Lung microvascular endothelial cell (primary cell): ENCODE measurements around the gene GALM. TPM values are rescaled to one million over a fixed set of nuclear protein-coding genes. Genes with fewer than 3 reads are reported as not detected.

Experiments
- DNase-seq, 2 donors: peaks; one replicate each; pipeline versions ENCODE4 v3.0.0 to v3.0.0-alpha.2; 2010; ENCODE audit warnings: low read depth in 2 of 2
- total RNA-seq: library from RNA; depleted of rRNA; stranded (reverse); fragments of >200 nt; gene quantifications from 2 replicates; pipeline ENCODE4 v1.2.1, GENCODE V29; 2014

GALM gene
- total RNA-seq, 1 donor from 2014 or later = 4.4 TPM

DNA sequence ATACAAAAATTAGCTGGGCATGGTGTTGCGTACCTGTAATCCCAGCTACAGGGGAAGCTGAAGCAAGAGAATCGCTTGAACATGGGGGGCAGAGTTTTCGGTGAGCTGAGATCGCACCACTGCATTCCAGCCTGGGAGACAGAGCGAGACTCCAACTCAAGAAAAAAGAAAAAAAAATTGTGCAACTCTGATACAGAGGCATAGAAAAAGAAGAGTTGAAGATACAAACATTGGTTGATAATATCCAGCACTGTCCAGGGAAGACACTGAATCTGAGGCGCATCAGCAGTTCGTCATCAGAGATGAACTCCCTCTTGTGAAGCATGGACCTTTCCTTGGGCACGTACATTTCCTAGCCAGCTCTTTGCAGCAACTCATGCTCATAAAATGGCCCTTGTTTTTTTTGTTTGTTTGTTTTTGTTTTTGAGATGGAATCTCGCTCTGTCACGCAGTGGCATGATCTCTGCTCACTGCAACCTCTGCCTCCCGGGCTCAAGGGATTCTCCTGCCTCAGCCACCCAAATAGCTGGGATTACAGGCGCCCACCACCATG, 16.7 kb upstream of the GALM start:
- no peak for DNase-seq

DNA sequence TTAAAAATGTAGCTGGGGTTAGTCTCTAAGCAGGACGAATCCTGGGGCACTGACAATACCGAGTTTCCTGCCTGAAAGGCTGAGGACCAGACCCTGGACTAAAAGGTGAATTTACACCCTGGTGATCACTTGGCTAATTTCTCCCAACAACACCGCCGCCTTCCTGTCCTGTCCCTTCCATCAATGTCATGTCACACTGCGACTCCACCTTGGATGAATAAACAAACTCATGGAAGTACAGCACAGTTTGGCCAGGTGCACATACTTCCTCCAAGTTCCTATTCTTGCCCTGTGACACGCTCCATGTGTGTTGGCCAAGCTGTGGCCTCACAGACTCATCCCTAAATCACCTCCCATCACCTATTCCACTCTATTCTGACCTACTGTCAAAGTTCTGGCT, 15.9 kb upstream of the GALM start:
- DNase-seq = no peak

GRCh38 chr2:38650717-38651116, 15.2 kb upstream of the GALM start:
- DNase-seq = no peak

GRCh38 chr2:38652431-38653273, 13.3 kb upstream of the GALM start:
- no peak for DNase-seq

DNA sequence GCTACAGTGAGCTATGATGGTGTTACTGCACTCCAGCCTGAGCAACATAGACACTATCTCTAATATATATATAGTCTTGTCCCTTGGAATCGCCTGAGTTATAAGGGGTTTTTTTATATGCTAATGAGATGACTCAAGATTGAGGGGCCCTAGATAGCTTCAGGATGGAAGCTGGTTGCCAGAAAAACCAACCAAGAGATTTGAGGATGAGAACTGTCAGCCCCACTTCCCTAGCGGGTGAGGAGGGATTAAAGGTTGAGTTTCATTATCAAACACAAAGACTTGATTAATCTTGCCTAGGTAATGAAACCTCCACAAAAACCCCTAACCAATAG, 12.6 kb upstream of the GALM start:
- no peak for DNase-seq

DNA sequence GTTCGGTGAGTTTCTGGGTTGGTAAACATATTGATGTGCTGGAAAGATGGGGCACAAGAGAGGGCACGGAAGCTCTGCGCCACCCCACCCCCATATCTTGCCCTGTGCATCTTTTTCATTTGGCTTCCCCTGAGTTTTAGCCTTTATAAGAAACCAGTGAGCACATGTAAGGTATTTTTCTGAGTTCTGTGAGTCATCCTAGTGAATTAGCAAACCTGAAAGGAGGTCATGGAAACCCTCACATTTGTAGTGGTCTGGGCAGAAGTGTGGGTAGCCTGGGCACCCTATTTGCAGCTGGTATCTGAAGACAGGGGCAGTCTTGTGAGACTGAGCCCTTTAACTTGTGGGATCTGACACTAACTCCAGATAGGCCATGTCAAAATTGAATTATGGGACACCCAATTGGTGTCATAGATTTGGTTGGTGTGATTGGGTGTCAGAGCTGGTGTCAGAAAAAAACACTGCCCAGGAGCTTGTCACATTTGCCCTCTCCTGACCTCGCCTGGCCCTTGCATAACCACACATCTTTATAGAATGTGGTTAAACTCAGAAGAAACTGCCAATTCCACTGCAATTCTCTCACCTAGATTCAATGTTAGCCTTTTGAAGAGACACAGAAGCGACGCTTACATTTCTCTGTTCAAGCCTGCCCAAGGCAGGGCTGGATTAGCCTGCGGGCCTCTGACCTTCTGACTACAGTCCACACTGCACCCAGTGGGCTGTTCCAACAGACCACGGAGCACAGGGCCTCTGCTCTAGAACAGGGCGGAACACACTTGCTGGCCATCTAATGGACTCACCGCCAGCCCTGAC, 12.0 kb upstream of the GALM start:
- DNase-seq = no peak

GRCh38 chr2:38654528-38655381, 11.2 kb upstream of the GALM start:
- no peak for DNase-seq

DNA sequence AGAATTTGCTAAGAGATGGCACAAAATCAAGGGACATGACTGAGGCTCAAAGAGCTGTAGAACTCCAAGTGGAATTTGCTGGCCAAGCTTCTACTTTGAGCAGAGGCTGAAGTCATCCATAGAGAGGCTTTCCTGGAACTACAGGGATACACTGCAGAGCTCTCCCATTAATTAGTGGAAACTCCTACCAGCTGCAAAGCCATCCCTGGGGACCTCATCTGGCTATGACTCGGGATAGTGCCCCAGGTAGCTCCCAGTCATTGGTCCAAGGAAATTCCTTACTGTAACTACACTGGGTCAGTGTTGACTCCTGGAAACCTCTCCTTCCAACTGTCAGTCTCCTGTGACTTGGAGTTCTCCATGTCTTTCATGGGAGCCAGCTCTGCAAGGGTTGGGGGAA, 10.5 kb upstream of the GALM start:
- no peak for DNase-seq

DNA sequence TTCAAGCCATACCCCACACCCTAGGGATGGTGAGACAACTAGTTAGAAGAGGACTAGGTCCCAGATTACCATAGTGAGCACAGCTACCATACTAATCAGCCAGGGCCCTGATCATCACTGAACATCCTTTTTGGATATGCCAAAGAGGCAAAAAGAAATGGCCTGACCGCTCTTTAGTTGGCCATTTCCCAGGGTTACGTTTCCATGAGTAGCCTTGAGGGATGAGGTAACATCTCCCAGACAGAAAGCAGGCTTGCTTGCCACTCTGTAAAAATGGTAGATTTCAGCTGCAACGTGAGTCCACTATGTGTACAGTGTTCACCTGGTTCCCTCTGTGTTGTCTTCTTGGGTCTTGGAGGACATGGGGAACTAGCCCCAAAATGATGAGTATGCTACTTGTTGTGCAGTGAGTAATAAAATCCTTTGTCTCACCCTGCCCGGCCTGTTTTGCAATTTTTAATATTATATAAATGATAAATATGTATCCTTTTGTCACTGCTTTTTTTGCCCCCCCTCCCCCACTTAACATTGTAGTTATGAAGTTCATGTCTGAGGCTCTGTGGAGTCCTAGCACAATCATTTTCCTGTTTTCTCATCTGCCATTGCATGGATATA, 8.9 kb upstream of the GALM start:
- no peak for DNase-seq

- no peak for DNase-seq
These were observed 7.3 kb upstream of the GALM start for GRCh38 chr2:38658613-38659012.

DNA sequence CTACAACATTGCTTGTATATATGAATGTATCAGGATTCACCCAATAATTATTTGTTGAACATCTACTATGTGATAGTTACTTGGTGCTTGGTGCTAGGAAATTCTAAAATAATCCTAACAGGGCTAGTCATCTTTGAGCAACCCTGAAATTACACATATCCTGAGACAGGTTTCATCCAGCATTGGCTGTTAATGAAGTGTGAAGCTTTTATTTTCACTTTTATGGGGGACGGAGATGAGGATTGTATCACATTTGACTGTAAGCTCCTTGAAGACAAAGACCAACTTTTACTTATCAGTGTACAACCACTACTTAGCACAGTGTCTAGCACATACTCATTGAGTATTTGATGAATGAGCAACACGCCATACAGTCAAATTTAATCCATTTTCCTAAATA, 6.8 kb upstream of the GALM start:
- DNase-seq = no peak

DNA sequence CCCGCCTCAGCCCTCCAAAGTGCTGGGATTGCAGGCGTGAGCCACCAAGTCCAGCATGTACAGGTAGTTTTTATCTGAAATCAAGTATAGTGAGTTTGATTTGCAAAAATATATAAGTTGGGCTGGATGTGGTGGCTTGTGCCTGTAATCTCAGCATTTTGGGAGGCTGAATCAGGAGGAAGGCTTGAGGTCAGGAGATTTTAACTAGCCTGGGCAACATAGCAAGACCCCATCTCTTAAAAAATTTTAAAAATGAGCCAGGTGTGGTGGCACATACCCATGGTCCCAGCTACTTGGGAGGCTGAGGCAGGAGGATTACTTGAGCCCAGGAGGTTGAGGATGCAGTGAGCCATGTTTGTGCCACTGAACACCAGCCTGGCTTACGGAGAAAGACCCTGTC, 5.6 kb upstream of the GALM start:
- no peak for DNase-seq

DNA sequence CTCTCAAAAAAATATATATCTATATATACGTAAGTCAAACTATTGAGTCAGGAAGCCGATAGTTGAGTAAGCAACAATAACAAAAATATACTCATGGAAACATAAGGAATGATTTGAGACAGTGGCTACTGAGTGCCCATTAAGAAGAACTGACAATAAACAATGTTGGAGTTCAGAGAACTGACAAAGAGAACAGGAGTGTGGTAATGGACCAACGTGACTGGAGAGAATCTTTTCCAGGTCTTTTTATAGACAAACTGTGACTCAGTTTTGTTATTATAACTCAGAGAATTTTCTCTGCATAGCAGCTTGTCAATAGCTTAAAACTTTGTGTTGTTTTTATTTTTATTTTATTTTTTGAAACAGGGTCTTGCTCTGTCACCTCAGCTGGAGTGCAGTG, 4.6 kb upstream of the GALM start:
- no peak for DNase-seq

GRCh38 chr2:38666556-38666910, 619 bp downstream of the GALM start:
- DNase-seq = no peak

- DNase-seq = no peak
These were observed 2.2 kb downstream of the GALM start for GRCh38 chr2:38668092-38668491.

DNA sequence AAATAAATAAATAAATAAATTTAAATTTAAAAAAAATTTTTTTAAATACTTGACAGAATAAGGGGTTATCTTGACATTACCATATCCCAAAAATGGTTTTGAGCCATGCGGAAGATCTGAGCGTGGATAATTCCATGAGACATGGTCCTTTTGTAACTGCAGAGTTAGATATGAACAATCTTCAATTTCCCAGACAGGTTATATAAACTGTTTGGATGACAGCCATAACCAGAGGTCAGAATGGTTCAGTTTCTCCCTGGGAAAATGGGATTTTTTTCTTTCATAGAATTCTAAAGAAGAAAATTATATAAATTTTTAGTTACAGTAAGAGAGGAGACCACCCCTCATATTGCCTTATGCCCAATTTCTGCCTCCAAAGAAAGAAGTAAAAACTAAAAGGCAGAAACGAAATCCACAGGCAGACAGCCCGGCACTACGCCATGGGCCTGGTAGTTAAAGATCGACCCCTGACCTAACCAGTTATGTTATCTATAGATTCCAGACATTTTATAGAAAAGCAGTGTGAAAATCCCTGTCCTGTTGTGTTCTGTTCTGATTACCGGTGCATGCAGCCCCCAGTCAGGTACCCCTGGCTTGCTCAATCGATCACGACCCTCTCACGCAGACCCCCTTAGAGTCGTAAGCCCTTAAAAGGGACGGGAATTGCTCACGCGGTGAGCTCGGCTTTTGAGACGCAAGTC, 3.0 kb downstream of the GALM start:
- no peak for DNase-seq

- DNase-seq = no peak
These were observed 5.4 kb downstream of the GALM start for GRCh38 chr2:38671303-38671702.

DNA sequence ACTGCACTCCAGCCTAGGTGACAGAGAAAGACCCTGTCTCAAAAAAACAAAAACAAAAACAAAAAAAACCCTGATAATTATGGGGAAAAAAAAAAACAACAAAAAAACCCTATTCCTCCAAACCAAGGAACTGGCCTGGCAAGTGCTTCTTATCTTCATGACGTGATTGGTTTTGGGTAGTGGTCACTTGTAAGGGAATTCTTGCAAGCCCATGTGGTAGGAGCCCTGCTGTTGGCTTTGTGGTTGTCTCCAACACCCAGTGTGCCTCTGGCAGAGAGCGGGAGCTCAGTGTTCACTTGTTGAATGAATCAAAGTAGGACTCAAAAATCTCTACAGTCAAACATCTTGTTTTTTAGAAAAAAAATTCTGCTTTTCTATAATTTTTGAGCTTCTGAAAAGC, 6.0 kb downstream of the GALM start:
- no peak for DNase-seq

GRCh38 chr2:38672445-38673391, 6.8 kb downstream of the GALM start:
- no peak for DNase-seq

DNA sequence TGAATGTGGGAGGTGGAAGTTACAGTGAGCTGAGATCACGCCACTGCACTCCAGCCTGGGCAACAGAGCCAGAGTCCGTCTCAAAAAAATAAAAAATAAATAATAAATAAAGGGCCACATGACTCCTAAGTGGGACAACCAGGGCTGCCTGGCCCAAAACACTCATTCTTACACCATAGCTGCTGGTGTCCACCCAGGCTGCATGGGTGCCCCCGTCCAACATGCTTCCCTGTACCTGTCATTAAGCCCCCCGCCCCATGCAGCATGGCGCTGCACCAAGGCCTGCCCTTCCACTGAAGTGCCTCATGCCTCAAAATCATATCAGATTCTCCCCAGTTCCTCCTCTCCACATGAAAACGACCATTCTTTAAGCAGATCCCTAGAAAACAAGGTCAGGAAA, 10.8 kb downstream of the GALM start:
- DNase-seq = no peak
